Right atrium auricular region (tissue), 2 donors: ENCODE data around the gene SLC25A10. TPM values are rescaled to one million over a fixed set of nuclear protein-coding genes. Genes with fewer than 3 reads are reported as not detected.

ENCODE experiments used
- DNase-seq: peaks from one replicate; pipeline ENCODE4 v3.0.0-alpha.2; 2019; ENCODE audit warnings: low spot score
- H3K27ac ChIP-seq, 2 donors: fragments of 200-600 bp; sonication (generic); 1 replicate in 1 of 2; 2 replicates in 1 of 2; pipeline ENCODE4 v1.5.1; 2016 to 2019
- H3K27me3 ChIP-seq, 2 donors: fragments of 200-600 bp; sonication (generic); one replicate each; pipeline versions ENCODE4 v1.5.1 to v1.6.0; 2017 to 2019
- H3K36me3 ChIP-seq: fragments of 200-600 bp; sonication (generic); one replicate; pipeline ENCODE4 v1.5.1; 2016
- H3K4me1 ChIP-seq, 2 donors: fragments of 200-600 bp; sonication (generic); one replicate each; pipeline versions ENCODE4 v1.5.1 to v1.6.0; 2017 to 2019
- H3K4me3 ChIP-seq, 2 donors: fragments of 200-600 bp; sonication (generic); 1 replicate in 1 of 2; 2 replicates in 1 of 2; pipeline ENCODE4 v1.5.1; 2017 to 2019; ENCODE audit warnings: mild to moderate bottlenecking in 1 of 2, moderate library complexity in 1 of 2
- H3K9me3 ChIP-seq, 2 donors: fragments of 200-600 bp; sonication (generic); one replicate each; pipeline ENCODE4 v1.5.1; 2019
- microRNA-seq, 2 donors: library from miRNA; unstranded; fragments of <30 nt; microRNA quantifications; one replicate each; pipeline ENCODE4, GENCODE V29; 2016 to 2017; ENCODE audit warnings: borderline number of aligned reads in 2 of 2, borderline replicate concordance in 1 of 2
- total RNA-seq, 2 donors: library from RNA; depleted of rRNA; stranded (reverse); fragments of >200 nt; gene quantifications; one replicate each; pipeline ENCODE4 v1.1.0, GENCODE V29; 2016
- TF ChIP-seq, protein P1 (sequence below), 2 donors: fragments of 200-600 bp; sonication (generic); IDR thresholded peaks; one replicate each; pipeline ENCODE4 v1.5.1; 2019; ENCODE audit warnings: antibody characterized with exemption in 2 of 2

Gene SLC25A10
- total RNA-seq, 2 donors from 2014 or later, result 6.6 to 18.2 TPM

DNA sequence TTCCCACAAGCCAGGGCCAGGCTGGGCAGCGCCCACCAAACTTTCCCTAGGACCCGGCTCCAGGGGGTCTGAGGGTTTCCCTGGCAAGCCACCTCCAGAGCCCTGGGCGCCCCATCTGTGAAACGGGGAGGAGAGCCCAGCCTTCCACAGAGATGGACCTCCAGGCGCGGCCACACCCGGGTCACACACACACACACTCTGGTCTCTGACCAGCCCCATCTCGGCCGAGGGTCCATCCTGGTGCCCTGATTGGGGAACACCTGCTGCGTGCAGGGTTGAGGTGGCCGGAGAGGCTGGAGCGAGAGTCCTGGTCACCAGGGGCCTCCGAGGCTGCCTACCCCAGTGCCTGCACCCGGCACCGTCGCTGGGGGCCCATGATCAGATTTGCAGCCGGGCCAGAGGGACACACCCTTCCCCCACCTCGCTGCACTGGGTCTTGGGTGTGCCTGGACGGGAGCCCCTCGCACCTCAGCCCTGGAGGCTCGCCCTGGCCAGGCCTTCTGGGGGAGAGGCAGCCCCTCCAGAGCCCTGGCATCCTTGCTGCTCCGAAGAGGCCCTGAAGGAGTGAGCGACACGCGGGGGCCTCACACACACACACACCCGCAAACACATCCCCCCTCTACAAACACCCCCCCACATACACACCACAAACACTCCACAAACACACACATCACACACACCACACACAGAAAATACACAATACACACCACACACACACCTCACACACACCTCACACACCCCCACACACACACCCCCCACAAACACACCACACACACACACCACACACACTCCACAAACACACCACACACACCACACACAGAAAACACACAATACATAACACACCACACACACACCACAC is 29.7 kb downstream of the SLC25A10 start:
- Histone ChIP-seq H3K27ac (no peak overlapping the region), H3K27me3 (no peaks in the 10 kb centered on the region), H3K36me3 (no peaks in the 10 kb centered on the region), H3K4me3 (no peak overlapping the region), H3K4me1 (no peaks in the 10 kb centered on the region), H3K9me3 (no peaks in the 10 kb centered on the region)
- TF ChIP-seq, protein P1, sequence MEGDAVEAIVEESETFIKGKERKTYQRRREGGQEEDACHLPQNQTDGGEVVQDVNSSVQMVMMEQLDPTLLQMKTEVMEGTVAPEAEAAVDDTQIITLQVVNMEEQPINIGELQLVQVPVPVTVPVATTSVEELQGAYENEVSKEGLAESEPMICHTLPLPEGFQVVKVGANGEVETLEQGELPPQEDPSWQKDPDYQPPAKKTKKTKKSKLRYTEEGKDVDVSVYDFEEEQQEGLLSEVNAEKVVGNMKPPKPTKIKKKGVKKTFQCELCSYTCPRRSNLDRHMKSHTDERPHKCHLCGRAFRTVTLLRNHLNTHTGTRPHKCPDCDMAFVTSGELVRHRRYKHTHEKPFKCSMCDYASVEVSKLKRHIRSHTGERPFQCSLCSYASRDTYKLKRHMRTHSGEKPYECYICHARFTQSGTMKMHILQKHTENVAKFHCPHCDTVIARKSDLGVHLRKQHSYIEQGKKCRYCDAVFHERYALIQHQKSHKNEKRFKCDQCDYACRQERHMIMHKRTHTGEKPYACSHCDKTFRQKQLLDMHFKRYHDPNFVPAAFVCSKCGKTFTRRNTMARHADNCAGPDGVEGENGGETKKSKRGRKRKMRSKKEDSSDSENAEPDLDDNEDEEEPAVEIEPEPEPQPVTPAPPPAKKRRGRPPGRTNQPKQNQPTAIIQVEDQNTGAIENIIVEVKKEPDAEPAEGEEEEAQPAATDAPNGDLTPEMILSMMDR (IDR thresholded peaks at IDR 0.05), result no peak
- no peak for DNase-seq

Small RNA genes within 50 kb of the gene (microRNA-seq; reads per million reads assigned to microRNA genes)
- gene MIR6786, result 0 to 1.4 reads per million in 2 donors

Other genes starting within 250 kb of the SLC25A10 start
- gene ACTG1, start 199.5 kb upstream of the SLC25A10 start, total RNA-seq, result 1,000 to 10,000 TPM; 1,076 to 1,610 TPM
- under 1 TPM; 0.63 to 0.74 TPM for gene FSCN2, start 183.9 kb upstream of the SLC25A10 start, total RNA-seq
- 10 to 100 TPM; 12.8 to 13.7 TPM for gene FAAP100, start 159.9 kb upstream of the SLC25A10 start, total RNA-seq
- gene NPLOC4, start 75.2 kb upstream of the SLC25A10 start, total RNA-seq, result 10 to 100 TPM; 69.3 to 70.4 TPM
- not detected for gene TSPAN10, start 75.1 kb upstream of the SLC25A10 start, total RNA-seq
- gene PDE6G, start 55.7 kb upstream of the SLC25A10 start, total RNA-seq, result not detected
- gene OXLD1, start 45.7 kb upstream of the SLC25A10 start, total RNA-seq, result 10 to 100 TPM; 19.3 to 19.6 TPM
- gene CCDC137, start 45.5 kb upstream of the SLC25A10 start, total RNA-seq, result 1 to 10 TPM; 3.8 to 5.1 TPM
- gene ARL16, start 28.5 kb upstream of the SLC25A10 start, total RNA-seq, result 10 to 100 TPM; 20.3 to 22.2 TPM
- 10 to 100 TPM; 33.7 to 59.5 TPM for gene HGS, start 28.3 kb upstream of the SLC25A10 start, total RNA-seq
- gene MRPL12, start 8.9 kb upstream of the SLC25A10 start, total RNA-seq, result 100 to 1,000 TPM in 1 of 2 donors, 10 to 100 TPM in 1; 87.9 to 127 TPM
- gene GCGR, start 91.9 kb downstream of the SLC25A10 start, total RNA-seq, result not detected
- gene MCRIP1, start 121.0 kb downstream of the SLC25A10 start, total RNA-seq, result 100 to 1,000 TPM in 1 of 2 donors, 10 to 100 TPM in 1; 91.3 to 108 TPM
- not detected for gene PPP1R27, start 122.8 kb downstream of the SLC25A10 start, total RNA-seq
- gene P4HB, start 148.3 kb downstream of the SLC25A10 start, total RNA-seq, result 100 to 1,000 TPM; 321 to 426 TPM
- 100 to 1,000 TPM in 1 of 2 donors, 10 to 100 TPM in 1; 59.4 to 145 TPM for gene ARHGDIA, start 159.1 kb downstream of the SLC25A10 start, total RNA-seq
- gene ALYREF, start 179.3 kb downstream of the SLC25A10 start, total RNA-seq, result 10 to 100 TPM; 24.3 to 35.9 TPM
- gene ANAPC11, start 179.4 kb downstream of the SLC25A10 start, total RNA-seq, result 100 to 1,000 TPM; 126 to 229 TPM
- gene NPB, start 190.0 kb downstream of the SLC25A10 start, total RNA-seq, result 1 to 10 TPM in 1 of 2 donors, not detected in 1; 1.7 TPM
- 10 to 100 TPM; 23.3 to 26.1 TPM for gene PCYT2, start 199.1 kb downstream of the SLC25A10 start, total RNA-seq
- gene SIRT7, start 205.9 kb downstream of the SLC25A10 start, total RNA-seq, result 1 to 10 TPM; 2.8 to 4.9 TPM
- gene MAFG, start 215.5 kb downstream of the SLC25A10 start, total RNA-seq, result 10 to 100 TPM; 21.8 to 26.5 TPM
- 10 to 100 TPM in 1 of 2 donors, 1 to 10 TPM in 1; 8.3 to 10.2 TPM for gene PYCR1, start 225.0 kb downstream of the SLC25A10 start, total RNA-seq
- 1 to 10 TPM in 1 of 2 donors, under 1 TPM in 1; 0.55 to 1.4 TPM for gene MYADML2, start 234.9 kb downstream of the SLC25A10 start, total RNA-seq
- under 1 TPM in 1 of 2 donors, not detected in 1; 0.35 TPM for gene NOTUM, start 248.9 kb downstream of the SLC25A10 start, total RNA-seq